ENCODE results near the gene CDADC1.
A peak's percentile ranks its signal among the peaks of the same experiment; 100 is the strongest.
"Not testable (repeated sequence)": the region's sequence is repeated elsewhere in the genome, so short reads cannot be mapped to it uniquely, and the experiment has no call there.

The CDADC1 gene

GRCh38 chr13:49240017-49240416 lies 7.7 kb upstream of the CDADC1 start:
- peak; percentile 13 for DNase-seq

- DNase-seq = no peak
Measured at GRCh38 chr13:49241296-49241695, 6.4 kb upstream of the CDADC1 start.

- DNase-seq = no peak
Measured at GRCh38 chr13:49245101-49245500, 2.6 kb upstream of the CDADC1 start.

- DNase-seq = no peak
Measured at GRCh38 chr13:49246850-49247642, 679 bp upstream of the CDADC1 start.

GRCh38 chr13:49248622-49249002 lies 887 bp downstream of the CDADC1 start:
- no peak for DNase-seq

- no peak for DNase-seq
Measured at GRCh38 chr13:49251326-49251725, 3.6 kb downstream of the CDADC1 start.

GRCh38 chr13:49253310-49253709 lies 5.6 kb downstream of the CDADC1 start:
- DNase-seq = no peak

- no peak for DNase-seq
Measured at GRCh38 chr13:49254007-49254406, 6.3 kb downstream of the CDADC1 start.

- no peak for DNase-seq
Measured at GRCh38 chr13:49256841-49257240, 9.1 kb downstream of the CDADC1 start.

GRCh38 chr13:49258089-49258796 lies 10.5 kb downstream of the CDADC1 start:
- DNase-seq = no peak

- DNase-seq = no peak
Measured at GRCh38 chr13:49259586-49259985, 11.9 kb downstream of the CDADC1 start.

GRCh38 chr13:49262634-49263033 lies 14.9 kb downstream of the CDADC1 start:
- DNase-seq = no peak

- DNase-seq = no peak
Measured at GRCh38 chr13:49265822-49266221, 18.1 kb downstream of the CDADC1 start.

- no peak for DNase-seq
Measured at GRCh38 chr13:49271264-49271663, 23.5 kb downstream of the CDADC1 start.

GRCh38 chr13:49272296-49272695 lies 24.6 kb downstream of the CDADC1 start:
- no peak for DNase-seq

GRCh38 chr13:49278211-49278610 lies 30.5 kb downstream of the CDADC1 start:
- DNase-seq = no peak

- DNase-seq = no peak
Measured at GRCh38 chr13:49279112-49279511, 31.4 kb downstream of the CDADC1 start.

- no peak for DNase-seq
Measured at GRCh38 chr13:49279885-49280284, 32.2 kb downstream of the CDADC1 start.

GRCh38 chr13:49287995-49288394 lies 40.3 kb downstream of the CDADC1 start:
- DNase-seq = no peak

- DNase-seq = no peak
Measured at GRCh38 chr13:49288458-49288857, 40.7 kb downstream of the CDADC1 start.

- DNase-seq = no peak
Measured at GRCh38 chr13:49292742-49293486, 45.2 kb downstream of the CDADC1 start.

- not testable (repeated sequence) for DNase-seq
Measured at GRCh38 chr13:49294723-49295122, 47.0 kb downstream of the CDADC1 start.

GRCh38 chr13:49295244-49295643 lies 47.5 kb downstream of the CDADC1 start:
- no peak for DNase-seq

- DNase-seq = no peak
Measured at GRCh38 chr13:49296659-49297058, 48.9 kb downstream of the CDADC1 start.

Data from stimulated activated naive CD4-positive, alpha-beta T cell treated with Interleukin-2 at 50 U/mL for 16 hours (primary cell).